Hematopoietic multipotent progenitor cell treated with erythropoietin and hydrocortisone succinate and interleukin-3 and kit ligand, for 17 days (in vitro differentiated cells): Measurements from ENCODE around the gene DDA1.
"Not testable (repeated sequence)": the region's sequence is repeated elsewhere in the genome, so short reads cannot be mapped to it uniquely, and the experiment has no call there.

ENCODE experiments used
- DNase-seq: peaks from one replicate; pipeline ENCODE4 v3.0.0-alpha.2; 2015; ENCODE audit warnings: low spot score

The DDA1 gene

DNA sequence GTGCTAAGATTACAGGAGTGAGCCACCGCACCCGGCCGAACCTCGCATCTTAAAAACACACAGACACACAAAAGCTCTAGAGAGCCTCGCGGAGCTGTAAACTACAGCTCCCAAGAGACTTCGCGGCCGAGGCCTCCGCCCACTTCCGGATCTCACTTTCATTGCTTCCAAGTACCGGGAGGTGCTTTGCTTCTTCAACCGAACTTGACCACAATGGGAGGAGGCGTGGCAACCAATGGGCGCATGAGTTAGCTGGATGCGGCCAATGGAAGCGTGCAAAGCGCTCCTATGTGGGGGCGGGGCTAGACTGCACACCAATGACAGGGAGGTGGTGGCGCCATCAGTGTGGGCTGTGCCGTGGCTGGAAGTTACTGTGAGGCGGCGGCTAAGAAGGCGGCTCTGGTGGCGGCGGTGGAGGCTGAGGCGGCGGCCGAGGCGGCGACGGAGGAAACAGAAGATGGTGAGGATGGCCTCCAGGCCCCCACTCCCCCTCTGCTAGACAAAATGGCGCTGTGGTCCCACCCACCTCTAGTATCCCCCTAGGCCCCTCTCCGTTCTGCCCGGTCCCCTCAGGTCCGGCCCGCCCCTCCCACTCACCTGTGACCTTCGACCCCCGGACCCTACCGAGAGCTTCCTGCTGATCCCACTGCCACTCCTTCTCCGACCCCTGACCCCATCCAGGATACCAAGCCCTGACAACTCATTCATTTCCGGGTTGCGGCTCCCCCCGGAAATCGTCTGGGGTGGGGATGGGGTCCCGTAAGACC lies at the start of gene DDA1:
Gene DDA1, plus strand, starts transcription at position 366 of the 767 bp plus-strand sequence. Its CDS starts 92 bp downstream, at position 458.
- peak; percentile 100 for DNase-seq

- no peak for DNase-seq
Measured at GRCh38 chr19:17259934-17260333, 49.4 kb upstream of the DDA1 start.

GRCh38 chr19:17260842-17261325 lies 48.5 kb upstream of the DDA1 start:
- peak; percentile 95 for DNase-seq

- DNase-seq: no peak
Measured at GRCh38 chr19:17262557-17262956, 46.8 kb upstream of the DDA1 start.

- no peak for DNase-seq
Measured at GRCh38 chr19:17263712-17264640, 45.4 kb upstream of the DDA1 start.

DNA sequence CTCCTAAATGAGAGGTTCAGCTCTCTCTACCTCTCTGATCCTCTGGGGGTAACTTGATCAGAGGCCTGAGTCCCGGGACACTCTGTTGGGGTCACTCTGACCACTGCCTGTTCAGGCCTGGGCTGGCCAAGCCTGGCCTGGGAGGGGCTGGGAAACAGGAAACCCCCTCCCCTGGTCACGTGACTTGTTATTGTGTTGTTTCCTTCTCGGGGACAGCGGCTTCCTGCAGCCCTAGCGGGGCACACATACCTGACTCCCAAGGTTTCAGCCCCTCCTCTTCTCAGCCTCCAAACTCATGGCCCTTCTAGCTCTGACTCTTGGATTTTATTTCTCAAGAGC lies 44.8 kb upstream of the DDA1 start, which contains the start of gene USHBP1:
Gene USHBP1, minus strand, starts transcription at position 105 of the 339 bp plus-strand sequence. CDS start 446 bp downstream, outside the sequence.
- no peak for DNase-seq

DNA sequence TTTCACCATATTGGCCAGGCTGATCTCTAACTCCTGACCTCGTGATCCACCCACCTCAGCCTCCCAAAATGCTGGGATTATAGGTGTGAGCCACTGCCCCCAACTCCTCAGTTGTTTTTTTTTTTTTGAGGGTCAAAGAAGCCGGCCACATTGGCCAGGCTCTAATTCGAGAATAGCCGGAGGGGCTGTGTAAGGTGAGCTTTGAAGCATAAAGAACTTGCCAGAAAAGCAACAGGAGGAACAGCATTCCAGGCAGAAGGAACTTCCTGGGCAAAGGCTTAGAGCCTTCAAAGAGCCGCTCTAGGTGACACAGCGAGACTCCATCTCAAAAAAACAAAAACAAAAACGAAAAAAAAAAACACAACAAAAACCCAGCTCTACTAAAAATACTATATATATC lies 43.3 kb upstream of the DDA1 start:
- no peak for DNase-seq

DNA sequence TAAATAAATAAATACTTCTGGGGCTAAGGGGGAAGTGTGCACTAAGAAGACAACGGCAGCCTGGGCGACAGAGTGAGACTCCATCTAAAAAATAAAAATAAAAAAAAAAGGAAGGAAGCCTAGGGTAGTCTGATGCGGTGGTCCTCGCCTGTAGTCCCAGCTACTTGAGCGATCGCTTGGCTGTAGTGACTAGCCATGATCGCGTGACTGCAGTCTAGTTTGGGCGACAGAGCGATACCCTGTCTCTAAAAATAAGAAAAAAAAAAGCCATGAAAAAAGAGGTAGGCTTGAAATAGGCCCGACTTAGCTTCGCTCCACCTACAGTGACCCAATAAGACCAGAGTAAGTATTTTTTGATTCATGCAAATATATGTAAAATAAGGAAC lies 42.8 kb upstream of the DDA1 start:
- DNase-seq: no peak

DNA sequence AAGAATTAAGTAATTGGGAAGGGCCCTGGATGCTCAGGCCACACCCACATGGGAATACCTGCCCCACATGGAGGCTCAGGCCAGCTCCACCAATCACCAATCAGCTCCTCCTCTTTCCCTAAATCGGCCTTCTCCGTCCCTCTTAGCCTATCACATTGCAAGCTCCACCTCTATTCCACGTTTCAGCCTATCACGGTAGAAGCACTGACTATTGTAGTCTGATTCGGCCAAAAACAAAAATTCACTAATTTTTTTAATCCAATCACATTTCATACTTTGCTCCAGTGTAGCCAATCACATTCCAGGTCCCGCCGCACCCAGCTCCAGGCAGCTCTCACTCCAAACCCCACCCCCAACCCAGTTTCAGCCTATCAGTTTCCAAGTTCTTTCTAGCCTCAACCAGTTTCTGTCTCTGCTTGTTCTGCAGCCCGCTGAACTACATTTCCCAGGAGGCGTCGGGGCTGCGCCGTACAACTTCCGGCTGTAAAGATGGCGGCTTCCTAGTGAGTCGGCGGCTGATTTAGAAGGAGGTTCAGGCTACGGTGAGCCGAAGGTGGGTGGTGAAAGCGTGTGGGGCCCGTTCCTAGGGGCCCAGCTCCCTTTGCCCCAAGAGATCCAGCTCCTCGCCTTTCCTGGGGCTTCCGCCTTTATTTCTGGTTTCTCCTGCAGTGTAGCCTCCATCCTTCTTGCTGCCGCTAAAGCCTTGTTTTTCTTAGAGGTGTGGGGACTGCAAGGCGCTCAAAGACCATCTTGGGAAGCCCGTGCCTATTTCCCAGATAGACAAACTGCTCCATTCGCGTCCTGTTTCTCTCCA lies 42.2 kb upstream of the DDA1 start, which contains the start of gene BABAM1:
Gene BABAM1, plus strand, starts transcription at position 469 of the 814 bp plus-strand sequence. CDS start 1,364 bp downstream, outside the sequence.
- DNase-seq: peak; percentile 96

DNA sequence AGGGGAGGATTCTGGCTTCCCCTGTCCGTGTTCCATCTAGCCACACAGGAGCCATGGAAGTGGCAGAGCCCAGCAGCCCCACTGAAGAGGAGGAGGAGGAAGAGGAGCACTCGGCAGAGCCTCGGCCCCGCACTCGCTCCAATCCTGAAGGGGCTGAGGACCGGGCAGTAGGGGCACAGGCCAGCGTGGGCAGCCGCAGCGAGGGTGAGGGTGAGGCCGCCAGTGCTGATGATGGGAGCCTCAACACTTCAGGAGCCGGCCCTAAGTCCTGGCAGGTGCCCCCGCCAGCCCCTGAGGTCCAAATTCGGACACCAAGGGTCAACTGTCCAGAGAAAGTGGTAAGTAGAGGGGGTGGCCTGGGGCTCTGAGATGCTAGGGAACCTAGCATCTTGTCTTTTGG lies 40.6 kb upstream of the DDA1 start:
- no peak for DNase-seq

DNA sequence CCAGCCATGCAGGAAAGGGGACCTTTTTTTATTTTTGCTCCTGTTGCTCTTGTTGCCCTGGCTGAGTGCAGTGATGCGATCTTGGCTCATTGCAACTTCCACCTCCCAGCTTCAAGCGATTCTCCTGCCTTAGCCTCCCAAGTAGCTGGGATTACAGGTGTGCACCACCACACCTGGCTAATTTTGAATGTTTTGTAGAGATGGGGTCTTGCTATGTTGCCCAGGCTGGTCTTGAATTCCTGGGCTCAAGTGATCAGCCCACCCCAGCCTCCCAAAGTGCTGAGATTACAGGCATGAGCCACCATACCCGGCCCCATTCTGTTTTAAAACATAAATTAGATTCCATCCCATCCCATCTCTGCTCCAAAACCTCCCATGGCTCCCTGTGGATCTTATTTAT lies 34.5 kb upstream of the DDA1 start:
- DNase-seq: not testable (repeated sequence)

DNA sequence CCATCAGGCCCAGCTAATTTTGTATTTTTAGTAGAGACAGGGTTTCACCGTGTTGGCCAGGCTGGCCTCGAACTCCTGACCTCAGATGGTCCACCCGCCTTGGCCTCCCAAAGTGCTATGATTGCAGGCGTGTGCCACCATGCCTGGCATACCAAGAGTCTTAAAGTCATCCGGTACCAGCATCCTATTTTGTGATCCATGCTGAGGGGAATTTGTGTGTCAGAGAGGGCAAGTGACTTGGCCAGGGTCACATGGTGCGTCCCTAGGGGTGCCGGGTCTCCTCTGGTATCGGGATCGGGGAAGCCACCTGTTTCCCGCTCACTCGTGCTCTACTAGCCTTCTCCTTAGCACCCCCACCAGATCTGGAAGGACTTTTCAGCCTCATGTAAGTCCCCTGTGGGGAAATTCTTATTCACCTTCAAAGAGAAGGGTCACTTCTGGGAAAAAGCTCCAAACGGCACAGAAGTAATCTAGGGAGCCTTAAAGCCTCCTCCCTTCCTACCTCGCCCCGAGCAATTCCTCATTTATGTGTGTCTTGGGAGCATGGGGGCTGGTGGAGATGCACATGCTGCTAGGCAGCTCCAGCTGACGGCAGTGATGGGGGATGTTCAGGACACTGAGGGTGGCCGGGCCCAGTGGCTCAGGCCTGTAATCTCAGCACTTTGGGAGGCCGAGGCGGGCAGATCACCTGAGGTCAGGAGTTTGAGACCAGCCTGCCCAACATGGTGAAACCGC lies 33.8 kb upstream of the DDA1 start:
- no peak for DNase-seq

DNA sequence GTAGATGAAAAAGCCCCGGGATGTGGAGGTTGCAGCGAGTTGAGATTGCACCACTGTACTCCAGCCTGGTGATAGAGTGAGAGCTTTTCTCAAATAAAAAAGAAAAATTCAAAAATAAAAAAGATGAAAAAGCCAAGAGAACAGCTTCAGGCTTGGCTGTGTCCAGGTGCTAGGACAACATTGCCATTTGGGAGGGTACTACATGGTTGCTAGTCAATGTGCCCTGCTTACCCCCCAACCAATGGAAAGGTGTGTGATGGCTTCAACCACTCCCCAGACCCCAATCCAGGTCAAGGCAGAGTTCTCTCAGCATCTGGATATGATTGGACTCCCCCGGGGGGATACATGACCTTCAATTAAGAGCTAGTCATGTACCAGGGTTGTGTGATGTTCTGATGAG lies 29.9 kb upstream of the DDA1 start:
- DNase-seq: no peak

GRCh38 chr19:17281391-17282304 lies 27.7 kb upstream of the DDA1 start, which contains the start of gene ANKLE1:
Gene ANKLE1, plus strand, starts transcription at chr19:17281901. Its CDS starts 20 bp downstream, at chr19:17281921.
- peak; percentile 95 for DNase-seq

GRCh38 chr19:17282488-17283125 lies 26.8 kb upstream of the DDA1 start:
- DNase-seq: peak; percentile 90

- DNase-seq: no peak
Measured at GRCh38 chr19:17283504-17283996, 25.8 kb upstream of the DDA1 start.

DNA sequence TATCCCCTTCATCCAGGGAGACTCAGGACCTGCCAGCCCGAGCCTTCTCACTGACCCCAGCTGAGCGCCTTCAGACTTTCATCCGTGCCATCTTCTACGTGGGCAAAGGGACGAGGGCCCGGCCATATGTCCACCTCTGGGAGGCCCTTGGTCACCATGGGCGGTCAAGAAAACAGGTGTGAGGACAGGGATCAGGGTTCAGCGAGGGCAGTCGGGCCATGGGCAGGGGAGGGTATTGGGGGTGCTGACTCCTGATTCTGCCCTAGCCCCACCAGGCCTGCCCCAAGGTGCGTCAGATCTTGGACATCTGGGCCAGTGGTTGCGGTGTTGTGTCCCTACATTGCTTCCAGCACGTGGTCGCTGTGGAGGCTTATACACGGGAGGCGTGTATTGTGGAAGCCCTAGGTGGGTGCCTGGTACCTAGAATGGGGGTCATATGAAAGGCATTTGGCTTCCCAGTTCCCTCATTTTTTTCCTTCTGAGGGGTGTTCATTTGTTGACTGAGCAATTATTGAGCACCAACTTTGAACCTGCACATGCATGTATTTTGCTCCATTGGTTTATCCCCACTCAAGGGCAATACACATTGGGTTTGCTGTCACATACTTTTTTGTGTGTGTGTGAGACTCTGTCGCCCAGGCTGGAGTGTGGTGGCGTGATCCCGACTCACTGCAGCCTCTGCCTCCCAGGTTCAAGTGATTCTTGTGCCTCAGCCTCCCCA lies 23.8 kb upstream of the DDA1 start:
- no peak for DNase-seq

DNA sequence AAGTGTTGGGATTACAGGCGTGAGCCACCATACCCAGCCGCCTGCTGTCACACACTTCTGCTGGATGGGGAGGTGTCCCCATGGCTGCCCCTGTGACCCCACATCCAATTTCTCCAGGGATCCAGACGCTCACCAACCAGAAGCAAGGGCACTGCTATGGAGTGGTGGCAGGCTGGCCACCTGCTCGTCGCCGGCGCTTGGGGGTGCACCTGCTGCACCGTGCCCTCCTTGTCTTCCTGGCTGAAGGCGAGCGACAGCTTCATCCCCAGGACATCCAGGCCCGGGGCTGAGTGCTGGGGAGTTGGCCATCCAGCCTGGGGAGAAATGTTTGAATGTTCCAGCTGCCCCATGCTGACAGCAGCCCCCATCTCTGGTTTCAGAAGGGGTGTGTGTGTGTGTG lies 23.1 kb upstream of the DDA1 start:
- no peak for DNase-seq

- DNase-seq: no peak
Measured at GRCh38 chr19:17286752-17287151, 22.6 kb upstream of the DDA1 start.
